ENCODE data around the gene DHCR24.

Gene DHCR24

DNA sequence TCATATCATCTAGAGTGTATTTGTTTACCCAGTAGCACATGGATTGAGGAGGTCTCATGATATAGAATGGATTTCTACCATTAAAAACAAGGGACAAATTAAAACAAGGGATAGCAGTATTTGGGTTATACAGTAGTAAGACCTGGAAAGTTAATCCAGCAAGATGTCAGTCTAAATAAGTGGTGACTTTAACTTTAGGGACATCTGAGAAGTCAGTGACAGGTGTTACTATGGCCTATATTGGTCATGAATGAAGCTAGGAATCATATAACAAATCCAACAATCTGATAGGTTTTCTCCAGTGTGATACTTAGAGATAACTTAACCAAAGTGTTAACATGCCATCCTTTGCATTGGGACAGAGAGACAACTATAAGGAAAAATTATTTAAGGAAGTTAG lies 42.7 kb upstream of the DHCR24 start:
- DNase-seq (ENCODE audit: extremely low read depth, insufficient read length) = no peak

DNA sequence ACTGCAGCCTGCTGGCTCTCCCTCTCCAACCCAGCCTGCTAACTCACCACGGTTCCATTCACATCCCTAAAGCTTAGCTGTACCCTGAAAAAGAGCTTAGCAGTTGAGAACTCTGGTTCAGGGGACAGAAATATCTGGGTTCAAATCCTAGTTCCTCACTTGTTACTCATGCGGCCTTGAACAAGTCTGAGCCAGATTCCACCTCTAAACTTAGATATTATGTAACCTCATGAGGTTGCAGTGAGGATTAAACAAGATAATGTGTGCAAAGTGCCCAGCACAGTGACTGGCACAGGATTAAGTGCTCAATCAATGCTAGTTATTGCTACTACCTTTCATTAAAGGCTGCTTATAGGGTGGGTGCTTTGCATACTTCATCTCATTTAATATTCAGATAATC lies 41.3 kb upstream of the DHCR24 start:
- no peak for DNase-seq (ENCODE audit: extremely low read depth, insufficient read length)

More for the DNA sequence above, 42.7 kb upstream of the DHCR24 start:
- Histone ChIP-seq H3K27me3 (replicated peaks; ENCODE audit: control insufficient read depth, insufficient read depth, low read length) (no peaks in the 10 kb centered on the region; the same call in 1 of the 2 replicates), H3K4me3 (replicated peaks; ENCODE audit: low read depth, low read length) (no peak overlapping the region), H3K36me3 (ENCODE audit: control insufficient read depth, insufficient read depth, low read length) (no peaks in the 10 kb centered on the region)
- TF ChIP-seq, protein P1, sequence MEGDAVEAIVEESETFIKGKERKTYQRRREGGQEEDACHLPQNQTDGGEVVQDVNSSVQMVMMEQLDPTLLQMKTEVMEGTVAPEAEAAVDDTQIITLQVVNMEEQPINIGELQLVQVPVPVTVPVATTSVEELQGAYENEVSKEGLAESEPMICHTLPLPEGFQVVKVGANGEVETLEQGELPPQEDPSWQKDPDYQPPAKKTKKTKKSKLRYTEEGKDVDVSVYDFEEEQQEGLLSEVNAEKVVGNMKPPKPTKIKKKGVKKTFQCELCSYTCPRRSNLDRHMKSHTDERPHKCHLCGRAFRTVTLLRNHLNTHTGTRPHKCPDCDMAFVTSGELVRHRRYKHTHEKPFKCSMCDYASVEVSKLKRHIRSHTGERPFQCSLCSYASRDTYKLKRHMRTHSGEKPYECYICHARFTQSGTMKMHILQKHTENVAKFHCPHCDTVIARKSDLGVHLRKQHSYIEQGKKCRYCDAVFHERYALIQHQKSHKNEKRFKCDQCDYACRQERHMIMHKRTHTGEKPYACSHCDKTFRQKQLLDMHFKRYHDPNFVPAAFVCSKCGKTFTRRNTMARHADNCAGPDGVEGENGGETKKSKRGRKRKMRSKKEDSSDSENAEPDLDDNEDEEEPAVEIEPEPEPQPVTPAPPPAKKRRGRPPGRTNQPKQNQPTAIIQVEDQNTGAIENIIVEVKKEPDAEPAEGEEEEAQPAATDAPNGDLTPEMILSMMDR (IDR thresholded peaks at IDR 0.05; ENCODE audit: insufficient read depth, low read length, poor library complexity, severe bottlenecking) = no peak

GRCh38 chr1:54927472-54928240 lies 40.7 kb upstream of the DHCR24 start:
- Histone ChIP-seq H3K4me3 (replicated peaks; ENCODE audit: low read depth, low read length) (no peak overlapping the region), H3K36me3 (ENCODE audit: control insufficient read depth, insufficient read depth, low read length) (no peaks in the 10 kb centered on the region), H3K27me3 (replicated peaks; ENCODE audit: control insufficient read depth, insufficient read depth, low read length) (no peaks in the 10 kb centered on the region; the same call in none of the 2 replicates)
- DNase-seq (ENCODE audit: extremely low read depth, insufficient read length) = no peak
- TF ChIP-seq, protein P1 (IDR thresholded peaks at IDR 0.05; ENCODE audit: insufficient read depth, low read length, poor library complexity, severe bottlenecking) = no peak

More for the DNA sequence above, 41.3 kb upstream of the DHCR24 start:
- Histone ChIP-seq H3K27me3 (replicated peaks; ENCODE audit: control insufficient read depth, insufficient read depth, low read length) (no peaks in the 10 kb centered on the region; the same call in 1 of the 2 replicates), H3K4me3 (replicated peaks; ENCODE audit: low read depth, low read length) (no peak overlapping the region), H3K36me3 (ENCODE audit: control insufficient read depth, insufficient read depth, low read length) (no peaks in the 10 kb centered on the region)
- TF ChIP-seq, protein P1 (IDR thresholded peaks at IDR 0.05; ENCODE audit: insufficient read depth, low read length, poor library complexity, severe bottlenecking) = no peak

GRCh38 chr1:54926970-54927369 lies 40.0 kb upstream of the DHCR24 start:
- DNase-seq (ENCODE audit: extremely low read depth, insufficient read length) = no peak
- H3K36me3 ChIP-seq (ENCODE audit: control insufficient read depth, insufficient read depth, low read length) = no peaks in the 10 kb centered on the region
- TF ChIP-seq, protein P1 (IDR thresholded peaks at IDR 0.05; ENCODE audit: insufficient read depth, low read length, poor library complexity, severe bottlenecking) = no peak
- H3K4me3 ChIP-seq (replicated peaks; ENCODE audit: low read depth, low read length) = no peak overlapping the region
- no peaks in the 10 kb centered on the region; the same call in none of the 2 replicates for H3K27me3 ChIP-seq (replicated peaks; ENCODE audit: control insufficient read depth, insufficient read depth, low read length)

GRCh38 chr1:54922921-54923421 lies 36.0 kb upstream of the DHCR24 start:
- TF ChIP-seq, protein P1 (IDR thresholded peaks at IDR 0.05; ENCODE audit: insufficient read depth, low read length, poor library complexity, severe bottlenecking) = no peak
- H3K36me3 ChIP-seq (ENCODE audit: control insufficient read depth, insufficient read depth, low read length) = no peaks in the 10 kb centered on the region

More at GRCh38 chr1:54922921-54923421, 36.0 kb upstream of the DHCR24 start:
- Histone ChIP-seq H3K27me3 (replicated peaks; ENCODE audit: control insufficient read depth, insufficient read depth, low read length) (no peaks in the 10 kb centered on the region; the same call in none of the 2 replicates), H3K4me3 (replicated peaks; ENCODE audit: low read depth, low read length) (no peak overlapping the region)
- DNase-seq (ENCODE audit: extremely low read depth, insufficient read length) = no peak

All from GM06990 (cell line).